ENCODE measurements around the gene CXCL14. TPM values are rescaled to one million over a fixed set of nuclear protein-coding genes. Genes with fewer than 3 reads are reported as not detected.

CXCL14 gene
- total and polyA plus RNA-seq, 2 of the 4 experiments (the other 2 are of a cell fraction) = not detected

GRCh38 chr5:135571066-135571609, 7.7 kb downstream of the CXCL14 start:
- intact Hi-C loops (cut with micrococcal nuclease) (no loop called here), dilution Hi-C loops (cut with HindIII; ENCODE audit: low sequenced_read_pairs, unreplicated experiment) (loop anchor here (25.0 kb wide), 1 partner anchor 109 kb away; the partner anchor contains the start of gene TIFAB), in situ Hi-C loops (cut with MboI; ENCODE audit: low sequenced_read_pairs) (loop anchor here (25.0 kb wide), 1 partner anchor 641 kb away; no protein-coding TSS in a partner anchor)
- ChIA-PET POLR2A (ENCODE audit: unreplicated experiment) (no interaction called here), CTCF (interaction anchor here (0.7 to 1.5 kb wide), 3 partner anchors 105 to 820 kb away, joined by 4 to 8 read pairs (median 6); no protein-coding TSS in a partner anchor)
- Histone ChIP-seq H2BK20ac (ENCODE audit: low read depth, low read length) (no peak overlapping the region), H3K4me1 (ENCODE audit: control insufficient read depth, insufficient read depth, low read length) (no peaks in the 10 kb centered on the region), H4K8ac (ENCODE audit: low read depth in 2 of 2, low read length in 2 of 2) (no peak overlapping the region), H3K9me1 (ENCODE audit: insufficient read depth, low read length) (no peaks in the 10 kb centered on the region), H2AK9ac (replicated peaks; ENCODE audit: low read depth, low read length, poor library complexity) (no peak overlapping the region), H4K91ac (ENCODE audit: insufficient read depth, low read depth, low read length) (no peak overlapping the region), H3K27ac (ENCODE audit: insufficient read depth, low read length) (no peak overlapping the region), H3K4me3 (ENCODE audit: insufficient read depth, low read depth, low read length) (no peak overlapping the region), H3K27me3 (ENCODE audit: control insufficient read depth, insufficient read depth, low read length) (peaks cover 29% of the 10 kb centered on the region; the same call in 1 of the 2 replicates), H2BK15ac (ENCODE audit: low read depth, low read length) (no peak overlapping the region), H2BK5ac (ENCODE audit: low read depth, low read length, poor library complexity, severe bottlenecking) (no peak overlapping the region), H3K79me1 (ENCODE audit: low read depth in 1 of 2, low read length in 2 of 2) (no peaks in the 10 kb centered on the region), H2AFZ (replicated peaks; ENCODE audit: low read length, poor library complexity) (no peak overlapping the region), H3K4ac (ENCODE audit: low read depth, low read length) (no peak overlapping the region), H3K4me2 (ENCODE audit: low read depth, low read length) (no peak overlapping the region), H3K23ac (ENCODE audit: low read depth, low read length) (no peak overlapping the region), H3K56ac (ENCODE audit: extremely low read depth, insufficient read depth, low read length) (no peak overlapping the region), H3K9me3 (ENCODE audit: control insufficient read depth, insufficient read depth, low read length) (no peaks in the 10 kb centered on the region), H3K14ac (replicated peaks; ENCODE audit: low read depth, low read length) (no peak overlapping the region), H4K20me1 (ENCODE audit: insufficient read depth, low read length) (no peaks in the 10 kb centered on the region), H3K36me3 (ENCODE audit: control insufficient read depth, insufficient read depth, low read length) (no peaks in the 10 kb centered on the region), H4K5ac (ENCODE audit: low read depth, low read length) (no peak overlapping the region), H2AK5ac (ENCODE audit: low read depth, low read length) (no peak overlapping the region), H3K9ac (ENCODE audit: low read depth, low read length) (no peak overlapping the region), H2BK120ac (ENCODE audit: low read depth, low read length) (no peak overlapping the region), H3K18ac (ENCODE audit: low read depth, low read length) (no peak overlapping the region)
- BruUV-seq (replicated peaks) = no TSS peak
- 51% methylated on average over 5 of the region's 10 CpGs; no CpG with 5 or more reads in 1 of the 2 experiments for WGBS, 2 experiments (ENCODE audit: extremely low coverage in 2 of 2, insufficient read length in 1 of 2)
- no peak for DNase-seq
- no peak for ATAC-seq (ENCODE audit: low read depth)
- TF ChIP-seq FOS (IDR thresholded peaks at IDR 0.05; ENCODE audit: low read depth, low read length) = no peak
- TF ChIP-seq NFE2L2 (IDR thresholded peaks at IDR 0.05; ENCODE audit: low read depth, low read length) = no peak
- TF ChIP-seq BHLHE40 (IDR thresholded peaks at IDR 0.05; ENCODE audit: low read depth, low read length) = no peak
- TF ChIP-seq RAD21 (IDR thresholded peaks at IDR 0.05; ENCODE audit: low read length) = no peak
- no peak for TF ChIP-seq MAZ (IDR thresholded peaks at IDR 0.05; ENCODE audit: borderline replicate concordance, low read depth, low read length)
- no peak for TF ChIP-seq RFX5 (IDR thresholded peaks at IDR 0.05; ENCODE audit: low read depth, low read length)
- TF ChIP-seq CEBPB (IDR thresholded peaks at IDR 0.05; ENCODE audit: low read depth, low read length) = no peak
- no peak for TF ChIP-seq USF2 (IDR thresholded peaks at IDR 0.05; ENCODE audit: low read depth, low read length)
- no peak for TF ChIP-seq CTCF (conservative IDR thresholded peaks at IDR 0.05; ENCODE audit: low read depth, low read length)

Measured in IMR-90 (cell line).